HepG2 (cell line): ENCODE data around the gene SGSH. TPM values are rescaled to one million over a fixed set of nuclear protein-coding genes. Genes with fewer than 3 reads are reported as not detected.
A peak's percentile ranks its signal among the peaks of the same experiment; 100 is the strongest.

Experiments
- KLF12 ChIP-seq: sonication (generic); formaldehyde crosslinking; IDR thresholded peaks from 2 replicates; pipeline ENCODE4 v1.4.0; 2020; ENCODE audit warnings: missing genetic modification reagents, borderline replicate concordance
- ZNF44 ChIP-seq: sonication (generic); formaldehyde crosslinking; IDR thresholded peaks from 2 replicates; pipeline ENCODE4 v1.5.1; 2020; ENCODE audit warnings: mild to moderate bottlenecking, missing genetic modification reagents
- ZNF816 ChIP-seq: sonication (generic); formaldehyde crosslinking; IDR thresholded peaks from 2 replicates; pipeline ENCODE4 v1.8.0; 2022; ENCODE audit warnings: missing genetic modification reagents, mild to moderate bottlenecking, borderline replicate concordance
- polyA plus RNA-seq, 8 experiments: library from polyadenylated mRNA; depleted of rRNA in 3 of 8; stranded (reverse) in 7 of 8; unstranded in 1 of 8; fragments of >200 nt; fragmentation: Illumina TruSeq in 4 of 8; extraction: Trizol in 4 of 8; gene quantifications; 2 replicates each; pipeline versions ENCODE4 v1.2.1 to v1.2.3, GENCODE V29; 2011 to 2016; ENCODE audit warnings: low read depth in 4 of 8, missing spikeins in 1 of 8, mixed read lengths in 1 of 8; ENCODE audit not compliant: insufficient read depth in 1 of 8
- total RNA-seq, 5 experiments: library from RNA; depleted of rRNA; stranded (reverse); fragments of >200 nt; fragmentation: Illumina TruSeq; extraction: Trizol; gene quantifications; 2 replicates each; pipeline ENCODE4 v1.2.3, GENCODE V29; 2016; ENCODE audit warnings: low read depth in 1 of 5
- TF ChIP-seq, protein P1 (sequence below): IDR thresholded peaks from 2 replicates; pipeline ENCODE4 v1.4.0; 2020; ENCODE audit warnings: mild to moderate bottlenecking, missing genetic modification reagents
- TF ChIP-seq, protein P2 (sequence below): sonication (generic); formaldehyde crosslinking; IDR thresholded peaks from 2 replicates; pipeline ENCODE4 v1.4.0; 2020; ENCODE audit warnings: mild to moderate bottlenecking, missing genetic modification reagents
- TF ChIP-seq, protein P3 (sequence below): sonication (generic); formaldehyde crosslinking; IDR thresholded peaks from 2 replicates; pipeline ENCODE4 v1.8.0; 2022; ENCODE audit warnings: mild to moderate bottlenecking, missing genetic modification reagents; ENCODE audit not compliant: insufficient replicate concordance
- TF ChIP-seq, protein P4 (sequence below): sonication (generic); formaldehyde crosslinking; IDR thresholded peaks from 2 replicates; pipeline ENCODE4 v1.4.0; 2020; ENCODE audit warnings: mild to moderate bottlenecking, missing genetic modification reagents
- TF ChIP-seq, protein P5 (sequence below): sonication (generic); formaldehyde crosslinking; IDR thresholded peaks from 2 replicates; pipeline ENCODE4 v1.4.0; 2020; ENCODE audit warnings: mild to moderate bottlenecking, missing genetic modification reagents, borderline replicate concordance
- TF ChIP-seq, protein P6 (sequence below): sonication (generic); formaldehyde crosslinking; IDR thresholded peaks from 2 replicates; pipeline ENCODE4 v1.8.0; 2022; ENCODE audit warnings: missing genetic modification reagents, mild to moderate bottlenecking, moderate library complexity, borderline replicate concordance

The SGSH gene
- total and polyA plus RNA-seq, 2 of the 13 experiments (the other 11 are each of a cell fraction or from before 2014, with no cell fraction given) = 12.2 to 17.6 TPM

DNA sequence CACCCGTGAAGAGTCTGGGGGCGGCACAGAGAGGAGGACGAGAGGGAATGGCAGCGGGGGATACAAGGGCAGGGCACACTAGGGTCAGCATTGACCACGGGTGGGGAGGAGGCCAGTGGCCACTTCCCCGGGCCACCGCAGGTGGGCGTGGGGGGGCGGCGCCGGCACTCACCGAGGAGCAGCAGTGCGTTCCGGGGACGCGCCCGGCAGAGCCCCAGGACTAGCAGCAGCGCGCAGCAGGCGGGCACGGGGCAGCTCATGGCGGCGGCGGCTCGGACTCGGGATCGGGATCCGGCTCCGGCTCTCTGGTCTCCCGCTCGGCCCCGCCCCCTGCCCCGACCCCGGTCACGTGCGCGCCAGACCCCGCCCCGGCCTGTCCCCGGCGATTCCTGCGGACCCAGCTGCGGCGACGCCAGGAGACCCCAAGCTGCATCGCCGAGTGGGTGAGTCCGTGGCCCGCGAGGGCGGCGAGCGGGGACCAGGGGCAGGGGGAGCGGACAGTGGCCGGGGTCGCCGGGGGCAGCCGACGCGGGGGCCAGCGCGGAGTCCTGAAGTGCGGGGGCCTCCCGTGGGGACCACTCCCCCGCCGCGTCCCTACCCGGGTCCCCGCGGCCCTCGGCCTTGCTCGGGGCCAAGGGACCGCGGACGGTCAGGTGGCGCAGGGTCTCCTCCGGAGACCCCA lies at the start of gene SGSH, which contains the start of gene SLC26A11 (continued):
- TF ChIP-seq, protein P1, sequence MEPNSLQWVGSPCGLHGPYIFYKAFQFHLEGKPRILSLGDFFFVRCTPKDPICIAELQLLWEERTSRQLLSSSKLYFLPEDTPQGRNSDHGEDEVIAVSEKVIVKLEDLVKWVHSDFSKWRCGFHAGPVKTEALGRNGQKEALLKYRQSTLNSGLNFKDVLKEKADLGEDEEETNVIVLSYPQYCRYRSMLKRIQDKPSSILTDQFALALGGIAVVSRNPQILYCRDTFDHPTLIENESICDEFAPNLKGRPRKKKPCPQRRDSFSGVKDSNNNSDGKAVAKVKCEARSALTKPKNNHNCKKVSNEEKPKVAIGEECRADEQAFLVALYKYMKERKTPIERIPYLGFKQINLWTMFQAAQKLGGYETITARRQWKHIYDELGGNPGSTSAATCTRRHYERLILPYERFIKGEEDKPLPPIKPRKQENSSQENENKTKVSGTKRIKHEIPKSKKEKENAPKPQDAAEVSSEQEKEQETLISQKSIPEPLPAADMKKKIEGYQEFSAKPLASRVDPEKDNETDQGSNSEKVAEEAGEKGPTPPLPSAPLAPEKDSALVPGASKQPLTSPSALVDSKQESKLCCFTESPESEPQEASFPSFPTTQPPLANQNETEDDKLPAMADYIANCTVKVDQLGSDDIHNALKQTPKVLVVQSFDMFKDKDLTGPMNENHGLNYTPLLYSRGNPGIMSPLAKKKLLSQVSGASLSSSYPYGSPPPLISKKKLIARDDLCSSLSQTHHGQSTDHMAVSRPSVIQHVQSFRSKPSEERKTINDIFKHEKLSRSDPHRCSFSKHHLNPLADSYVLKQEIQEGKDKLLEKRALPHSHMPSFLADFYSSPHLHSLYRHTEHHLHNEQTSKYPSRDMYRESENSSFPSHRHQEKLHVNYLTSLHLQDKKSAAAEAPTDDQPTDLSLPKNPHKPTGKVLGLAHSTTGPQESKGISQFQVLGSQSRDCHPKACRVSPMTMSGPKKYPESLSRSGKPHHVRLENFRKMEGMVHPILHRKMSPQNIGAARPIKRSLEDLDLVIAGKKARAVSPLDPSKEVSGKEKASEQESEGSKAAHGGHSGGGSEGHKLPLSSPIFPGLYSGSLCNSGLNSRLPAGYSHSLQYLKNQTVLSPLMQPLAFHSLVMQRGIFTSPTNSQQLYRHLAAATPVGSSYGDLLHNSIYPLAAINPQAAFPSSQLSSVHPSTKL (CRISPR knock-in tag) = peak; percentile 30; the same call in 1 of the 2 replicates
- TF ChIP-seq, protein P2, sequence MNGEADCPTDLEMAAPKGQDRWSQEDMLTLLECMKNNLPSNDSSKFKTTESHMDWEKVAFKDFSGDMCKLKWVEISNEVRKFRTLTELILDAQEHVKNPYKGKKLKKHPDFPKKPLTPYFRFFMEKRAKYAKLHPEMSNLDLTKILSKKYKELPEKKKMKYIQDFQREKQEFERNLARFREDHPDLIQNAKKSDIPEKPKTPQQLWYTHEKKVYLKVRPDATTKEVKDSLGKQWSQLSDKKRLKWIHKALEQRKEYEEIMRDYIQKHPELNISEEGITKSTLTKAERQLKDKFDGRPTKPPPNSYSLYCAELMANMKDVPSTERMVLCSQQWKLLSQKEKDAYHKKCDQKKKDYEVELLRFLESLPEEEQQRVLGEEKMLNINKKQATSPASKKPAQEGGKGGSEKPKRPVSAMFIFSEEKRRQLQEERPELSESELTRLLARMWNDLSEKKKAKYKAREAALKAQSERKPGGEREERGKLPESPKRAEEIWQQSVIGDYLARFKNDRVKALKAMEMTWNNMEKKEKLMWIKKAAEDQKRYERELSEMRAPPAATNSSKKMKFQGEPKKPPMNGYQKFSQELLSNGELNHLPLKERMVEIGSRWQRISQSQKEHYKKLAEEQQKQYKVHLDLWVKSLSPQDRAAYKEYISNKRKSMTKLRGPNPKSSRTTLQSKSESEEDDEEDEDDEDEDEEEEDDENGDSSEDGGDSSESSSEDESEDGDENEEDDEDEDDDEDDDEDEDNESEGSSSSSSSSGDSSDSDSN = peak; percentile 84
- TF ChIP-seq, protein P3, sequence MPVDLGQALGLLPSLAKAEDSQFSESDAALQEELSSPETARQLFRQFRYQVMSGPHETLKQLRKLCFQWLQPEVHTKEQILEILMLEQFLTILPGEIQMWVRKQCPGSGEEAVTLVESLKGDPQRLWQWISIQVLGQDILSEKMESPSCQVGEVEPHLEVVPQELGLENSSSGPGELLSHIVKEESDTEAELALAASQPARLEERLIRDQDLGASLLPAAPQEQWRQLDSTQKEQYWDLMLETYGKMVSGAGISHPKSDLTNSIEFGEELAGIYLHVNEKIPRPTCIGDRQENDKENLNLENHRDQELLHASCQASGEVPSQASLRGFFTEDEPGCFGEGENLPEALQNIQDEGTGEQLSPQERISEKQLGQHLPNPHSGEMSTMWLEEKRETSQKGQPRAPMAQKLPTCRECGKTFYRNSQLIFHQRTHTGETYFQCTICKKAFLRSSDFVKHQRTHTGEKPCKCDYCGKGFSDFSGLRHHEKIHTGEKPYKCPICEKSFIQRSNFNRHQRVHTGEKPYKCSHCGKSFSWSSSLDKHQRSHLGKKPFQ (CRISPR knock-in tag) = no peak
- TF ChIP-seq, protein P4, sequence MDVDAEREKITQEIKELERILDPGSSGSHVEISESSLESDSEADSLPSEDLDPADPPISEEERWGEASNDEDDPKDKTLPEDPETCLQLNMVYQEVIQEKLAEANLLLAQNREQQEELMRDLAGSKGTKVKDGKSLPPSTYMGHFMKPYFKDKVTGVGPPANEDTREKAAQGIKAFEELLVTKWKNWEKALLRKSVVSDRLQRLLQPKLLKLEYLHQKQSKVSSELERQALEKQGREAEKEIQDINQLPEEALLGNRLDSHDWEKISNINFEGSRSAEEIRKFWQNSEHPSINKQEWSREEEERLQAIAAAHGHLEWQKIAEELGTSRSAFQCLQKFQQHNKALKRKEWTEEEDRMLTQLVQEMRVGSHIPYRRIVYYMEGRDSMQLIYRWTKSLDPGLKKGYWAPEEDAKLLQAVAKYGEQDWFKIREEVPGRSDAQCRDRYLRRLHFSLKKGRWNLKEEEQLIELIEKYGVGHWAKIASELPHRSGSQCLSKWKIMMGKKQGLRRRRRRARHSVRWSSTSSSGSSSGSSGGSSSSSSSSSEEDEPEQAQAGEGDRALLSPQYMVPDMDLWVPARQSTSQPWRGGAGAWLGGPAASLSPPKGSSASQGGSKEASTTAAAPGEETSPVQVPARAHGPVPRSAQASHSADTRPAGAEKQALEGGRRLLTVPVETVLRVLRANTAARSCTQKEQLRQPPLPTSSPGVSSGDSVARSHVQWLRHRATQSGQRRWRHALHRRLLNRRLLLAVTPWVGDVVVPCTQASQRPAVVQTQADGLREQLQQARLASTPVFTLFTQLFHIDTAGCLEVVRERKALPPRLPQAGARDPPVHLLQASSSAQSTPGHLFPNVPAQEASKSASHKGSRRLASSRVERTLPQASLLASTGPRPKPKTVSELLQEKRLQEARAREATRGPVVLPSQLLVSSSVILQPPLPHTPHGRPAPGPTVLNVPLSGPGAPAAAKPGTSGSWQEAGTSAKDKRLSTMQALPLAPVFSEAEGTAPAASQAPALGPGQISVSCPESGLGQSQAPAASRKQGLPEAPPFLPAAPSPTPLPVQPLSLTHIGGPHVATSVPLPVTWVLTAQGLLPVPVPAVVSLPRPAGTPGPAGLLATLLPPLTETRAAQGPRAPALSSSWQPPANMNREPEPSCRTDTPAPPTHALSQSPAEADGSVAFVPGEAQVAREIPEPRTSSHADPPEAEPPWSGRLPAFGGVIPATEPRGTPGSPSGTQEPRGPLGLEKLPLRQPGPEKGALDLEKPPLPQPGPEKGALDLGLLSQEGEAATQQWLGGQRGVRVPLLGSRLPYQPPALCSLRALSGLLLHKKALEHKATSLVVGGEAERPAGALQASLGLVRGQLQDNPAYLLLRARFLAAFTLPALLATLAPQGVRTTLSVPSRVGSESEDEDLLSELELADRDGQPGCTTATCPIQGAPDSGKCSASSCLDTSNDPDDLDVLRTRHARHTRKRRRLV (CRISPR knock-in tag) = no peak
- TF ChIP-seq, protein P5, sequence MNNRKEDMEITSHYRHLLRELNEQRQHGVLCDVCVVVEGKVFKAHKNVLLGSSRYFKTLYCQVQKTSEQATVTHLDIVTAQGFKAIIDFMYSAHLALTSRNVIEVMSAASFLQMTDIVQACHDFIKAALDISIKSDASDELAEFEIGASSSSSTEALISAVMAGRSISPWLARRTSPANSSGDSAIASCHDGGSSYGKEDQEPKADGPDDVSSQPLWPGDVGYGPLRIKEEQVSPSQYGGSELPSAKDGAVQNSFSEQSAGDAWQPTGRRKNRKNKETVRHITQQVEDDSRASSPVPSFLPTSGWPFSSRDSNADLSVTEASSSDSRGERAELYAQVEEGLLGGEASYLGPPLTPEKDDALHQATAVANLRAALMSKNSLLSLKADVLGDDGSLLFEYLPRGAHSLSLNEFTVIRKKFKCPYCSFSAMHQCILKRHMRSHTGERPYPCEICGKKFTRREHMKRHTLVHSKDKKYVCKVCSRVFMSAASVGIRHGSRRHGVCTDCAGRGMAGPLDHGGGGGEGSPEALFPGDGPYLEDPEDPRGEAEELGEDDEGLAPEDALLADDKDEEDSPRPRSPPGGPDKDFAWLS (CRISPR knock-in tag) = no peak
- no peak for TF ChIP-seq ZNF816 (CRISPR knock-in tag)
- TF ChIP-seq, protein P6, sequence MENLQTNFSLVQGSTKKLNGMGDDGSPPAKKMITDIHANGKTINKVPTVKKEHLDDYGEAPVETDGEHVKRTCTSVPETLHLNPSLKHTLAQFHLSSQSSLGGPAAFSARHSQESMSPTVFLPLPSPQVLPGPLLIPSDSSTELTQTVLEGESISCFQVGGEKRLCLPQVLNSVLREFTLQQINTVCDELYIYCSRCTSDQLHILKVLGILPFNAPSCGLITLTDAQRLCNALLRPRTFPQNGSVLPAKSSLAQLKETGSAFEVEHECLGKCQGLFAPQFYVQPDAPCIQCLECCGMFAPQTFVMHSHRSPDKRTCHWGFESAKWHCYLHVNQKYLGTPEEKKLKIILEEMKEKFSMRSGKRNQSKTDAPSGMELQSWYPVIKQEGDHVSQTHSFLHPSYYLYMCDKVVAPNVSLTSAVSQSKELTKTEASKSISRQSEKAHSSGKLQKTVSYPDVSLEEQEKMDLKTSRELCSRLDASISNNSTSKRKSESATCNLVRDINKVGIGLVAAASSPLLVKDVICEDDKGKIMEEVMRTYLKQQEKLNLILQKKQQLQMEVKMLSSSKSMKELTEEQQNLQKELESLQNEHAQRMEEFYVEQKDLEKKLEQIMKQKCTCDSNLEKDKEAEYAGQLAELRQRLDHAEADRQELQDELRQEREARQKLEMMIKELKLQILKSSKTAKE (CRISPR knock-in tag) = 0 out of 2 replicates have a peak, but pooled peaks have one; percentile 7
- TF ChIP-seq ZNF44 (CRISPR knock-in tag) = no peak
- peak; percentile 60; the same call in 1 of the 2 replicates for TF ChIP-seq KLF12 (CRISPR knock-in tag)
